Ovary (tissue), 3 donors: Measurements from ENCODE around the gene HIF1A.

Source experiments
- EP300 ChIP-seq: sonication (generic); formaldehyde crosslinking; IDR thresholded peaks from one replicate; pipeline ENCODE4 v1.6.1; 2017; ENCODE audit warnings: antibody characterized with exemption
- POLR2A ChIP-seq: fragments of 450-650 bp; IDR thresholded peaks from one replicate; pipeline ENCODE4 v1.6.1; 2017; ENCODE audit warnings: antibody characterized with exemption, mild to moderate bottlenecking, moderate library complexity
- TF ChIP-seq, protein P1 (sequence below), 3 donors: fragments of 450-650 bp in 2 of 3; fragments of 200-600 bp in 1 of 3; IDR thresholded peaks; one replicate each; pipeline versions ENCODE4 v1.5.1 to v1.8.0; 2016 to 2022; ENCODE audit warnings: antibody characterized with exemption in 3 of 3, mild to moderate bottlenecking in 1 of 3
- donor health status: DM: no; HTN: no; CAD: no.

GRCh38 chr14:61654026-61654425, 41.3 kb upstream of the HIF1A start:
- TF ChIP-seq, protein P1, sequence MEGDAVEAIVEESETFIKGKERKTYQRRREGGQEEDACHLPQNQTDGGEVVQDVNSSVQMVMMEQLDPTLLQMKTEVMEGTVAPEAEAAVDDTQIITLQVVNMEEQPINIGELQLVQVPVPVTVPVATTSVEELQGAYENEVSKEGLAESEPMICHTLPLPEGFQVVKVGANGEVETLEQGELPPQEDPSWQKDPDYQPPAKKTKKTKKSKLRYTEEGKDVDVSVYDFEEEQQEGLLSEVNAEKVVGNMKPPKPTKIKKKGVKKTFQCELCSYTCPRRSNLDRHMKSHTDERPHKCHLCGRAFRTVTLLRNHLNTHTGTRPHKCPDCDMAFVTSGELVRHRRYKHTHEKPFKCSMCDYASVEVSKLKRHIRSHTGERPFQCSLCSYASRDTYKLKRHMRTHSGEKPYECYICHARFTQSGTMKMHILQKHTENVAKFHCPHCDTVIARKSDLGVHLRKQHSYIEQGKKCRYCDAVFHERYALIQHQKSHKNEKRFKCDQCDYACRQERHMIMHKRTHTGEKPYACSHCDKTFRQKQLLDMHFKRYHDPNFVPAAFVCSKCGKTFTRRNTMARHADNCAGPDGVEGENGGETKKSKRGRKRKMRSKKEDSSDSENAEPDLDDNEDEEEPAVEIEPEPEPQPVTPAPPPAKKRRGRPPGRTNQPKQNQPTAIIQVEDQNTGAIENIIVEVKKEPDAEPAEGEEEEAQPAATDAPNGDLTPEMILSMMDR (IDR thresholded peaks at IDR 0.05), result no peak
- TF ChIP-seq POLR2A, result no peak
- TF ChIP-seq EP300, result no peak
